Right lobe of liver (tissue), 6 donors: ENCODE measurements around the gene ARAP3. TPM values are rescaled to one million over a fixed set of nuclear protein-coding genes. Genes with fewer than 3 reads are reported as not detected.

Experiments used
- ATAC-seq, 4 donors: fragments of 200-7000 bp; cut with Tn5 transposase; one replicate each; pipeline ENCODE4 v1.9.1; 2020; ENCODE audit warnings: mild to moderate bottlenecking in 4 of 4, moderate library complexity in 4 of 4
- DNase-seq, 3 donors: peaks; one replicate each; pipeline ENCODE4 v3.0.0-alpha.2; 2020
- H3K27ac ChIP-seq, 3 donors: fragments of 200-600 bp; one replicate each; pipeline ENCODE4 v1.8.0; 2022
- H3K27me3 ChIP-seq, 2 donors: fragments of 200-600 bp; one replicate each; pipeline ENCODE4 v1.8.0; 2022
- H3K36me3 ChIP-seq, 4 donors: fragments of 200-600 bp; sonication (generic) in 1 of 4; one replicate each; pipeline versions ENCODE4 v1.5.1 to v1.8.0; 2017 to 2022; ENCODE audit warnings: control low read depth in 1 of 4
- H3K4me1 ChIP-seq, 4 donors: fragments of 200-600 bp; sonication (generic) in 1 of 4; one replicate each; pipeline versions ENCODE4 v1.5.1 to v1.8.0; 2017 to 2022; ENCODE audit warnings: control low read depth in 1 of 4
- H3K4me3 ChIP-seq, 3 donors: fragments of 200-600 bp; one replicate each; pipeline ENCODE4 v1.8.0; 2022
- H3K9me3 ChIP-seq, 4 donors: fragments of 200-600 bp; sonication (generic) in 1 of 4; one replicate each; pipeline versions ENCODE4 v1.5.1 to v1.8.0; 2017 to 2022; ENCODE audit warnings: control low read depth in 1 of 4
- POLR2A ChIP-seq: fragments of 450-650 bp; IDR thresholded peaks from one replicate; pipeline ENCODE4 v1.6.1; 2017; ENCODE audit warnings: antibody characterized with exemption, mild to moderate bottlenecking
- WGBS: methylation state at CpG from one replicate; pipeline ENCODE4 v1.1.6; 2018; ENCODE audit warnings: low coverage, low lambda C conversion rate; ENCODE audit not compliant: insufficient coverage; ENCODE audit errors: missing lambda C conversion rate; 5-methylcytosine and 5-hydroxymethylcytosine counted together
- intact Hi-C, 2 donors: fragments of 100-400 bp; cut with DNase I; formaldehyde crosslinking; loops; one replicate each; pipeline versions ENCODE4 v1.11.2 to v1.14.1; 2022
- total RNA-seq, 6 experiments: library from RNA; depleted of rRNA in 2 of 6; stranded (reverse); fragments of >200 nt in 2 of 6; fragmentation: NEBNext Ultra II Directional in 3 of 6; extraction: Animal tissue kit (Norgen Biotek cat#: 25700) in 3 of 6; gene quantifications; one replicate each; pipeline versions ENCODE4 v1.1.0 to v1.2.4, GENCODE V29; 2016 to 2023
- TF ChIP-seq, protein P1 (sequence below), 4 donors: fragments of 200-600 bp in 3 of 4; fragments of 450-650 bp in 1 of 4; IDR thresholded peaks; one replicate each; pipeline versions ENCODE4 v1.5.1 to v1.8.0; 2016 to 2022; ENCODE audit warnings: antibody characterized with exemption in 4 of 4, mild to moderate bottlenecking in 2 of 4
- donor health status: DM: no; HTN: yes; CAD: no.
- donor health status: DM: no; HTN: no; CAD: no.
- donor health status: DM: no; HTN: no; CAD: no.
- donor health status: DM: no; HTN: yes; CAD: no.
- donor health status: DM: no; HTN: yes; CAD: no.

ARAP3 gene
- total RNA-seq, 6 experiments from 2014 or later, result 1.4 to 6.0 (median 3.7) TPM

DNA sequence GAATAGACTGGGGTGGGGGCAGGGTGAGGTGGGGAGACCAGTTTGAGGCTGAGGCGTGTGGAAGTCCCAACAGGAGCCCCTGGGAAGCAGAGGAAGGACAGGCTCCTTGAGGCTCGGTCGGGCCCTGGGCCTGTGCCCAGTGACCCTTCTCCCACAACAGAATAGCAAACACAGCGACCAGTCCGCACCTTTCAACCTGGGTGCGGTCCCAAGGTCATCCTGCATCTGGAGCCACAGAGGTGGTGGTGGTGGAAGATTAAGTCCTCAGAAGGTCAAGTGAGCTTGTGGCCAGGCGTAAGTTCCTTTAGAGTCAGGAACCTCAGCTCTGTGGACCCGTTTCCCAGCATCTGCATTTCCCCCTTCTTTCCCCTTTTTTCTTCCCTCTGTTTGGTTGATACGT, 26.0 kb upstream of the ARAP3 start:
- DNase-seq (no peak), ATAC-seq (peak in 2 of 4 donors; percentile 41 to 50)
- TF ChIP-seq POLR2A, result no peak
- TF ChIP-seq, protein P1, sequence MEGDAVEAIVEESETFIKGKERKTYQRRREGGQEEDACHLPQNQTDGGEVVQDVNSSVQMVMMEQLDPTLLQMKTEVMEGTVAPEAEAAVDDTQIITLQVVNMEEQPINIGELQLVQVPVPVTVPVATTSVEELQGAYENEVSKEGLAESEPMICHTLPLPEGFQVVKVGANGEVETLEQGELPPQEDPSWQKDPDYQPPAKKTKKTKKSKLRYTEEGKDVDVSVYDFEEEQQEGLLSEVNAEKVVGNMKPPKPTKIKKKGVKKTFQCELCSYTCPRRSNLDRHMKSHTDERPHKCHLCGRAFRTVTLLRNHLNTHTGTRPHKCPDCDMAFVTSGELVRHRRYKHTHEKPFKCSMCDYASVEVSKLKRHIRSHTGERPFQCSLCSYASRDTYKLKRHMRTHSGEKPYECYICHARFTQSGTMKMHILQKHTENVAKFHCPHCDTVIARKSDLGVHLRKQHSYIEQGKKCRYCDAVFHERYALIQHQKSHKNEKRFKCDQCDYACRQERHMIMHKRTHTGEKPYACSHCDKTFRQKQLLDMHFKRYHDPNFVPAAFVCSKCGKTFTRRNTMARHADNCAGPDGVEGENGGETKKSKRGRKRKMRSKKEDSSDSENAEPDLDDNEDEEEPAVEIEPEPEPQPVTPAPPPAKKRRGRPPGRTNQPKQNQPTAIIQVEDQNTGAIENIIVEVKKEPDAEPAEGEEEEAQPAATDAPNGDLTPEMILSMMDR (IDR thresholded peaks at IDR 0.05), result no peak
- WGBS, result 60% methylated on average over 5 of the region's 9 CpGs
- no peaks in the 10 kb centered on the region for H3K36me3 ChIP-seq
- H3K4me1 ChIP-seq, result no peaks in the 10 kb centered on the region
- no peak overlapping the region for H3K4me3 ChIP-seq
- H3K9me3 ChIP-seq, result no peaks in the 10 kb centered on the region
- intact Hi-C loops, result loop anchor here in 1 of 2 donors (10.0 kb wide), 1 partner anchor 107 kb away; no protein-coding TSS in a partner anchor
- H3K27me3 ChIP-seq, result no peaks in the 10 kb centered on the region
- H3K27ac ChIP-seq, result no peak overlapping the region

DNA sequence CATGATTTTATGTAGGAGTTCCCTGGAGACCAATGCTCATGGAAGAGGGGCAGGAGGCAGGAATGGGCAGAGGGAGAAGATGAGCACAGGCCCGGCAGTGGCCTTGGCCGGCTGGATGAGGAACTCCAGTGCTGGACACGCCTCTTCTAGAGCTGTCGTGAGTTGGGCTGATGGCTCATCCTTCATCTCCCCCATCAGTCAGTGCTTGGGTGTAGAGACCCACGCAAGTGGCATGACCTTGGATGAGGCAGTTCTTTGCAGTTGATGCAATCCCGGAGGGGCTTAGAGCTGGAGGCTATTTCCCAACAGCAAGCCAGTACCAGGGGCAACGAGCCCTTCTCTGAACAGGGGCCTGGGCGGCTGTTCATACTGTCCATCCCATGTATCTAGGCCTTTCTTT, 25.5 kb upstream of the ARAP3 start:
- Histone ChIP-seq H3K9me3 (no peaks in the 10 kb centered on the region), H3K27ac (no peak overlapping the region), H3K36me3 (no peaks in the 10 kb centered on the region), H3K27me3 (no peaks in the 10 kb centered on the region), H3K4me3 (no peak overlapping the region), H3K4me1 (peaks cover 0 to 2% (median 0%) of the 10 kb centered on the region in 4 donors)
- ATAC-seq, result no peak
- no peak for TF ChIP-seq POLR2A
- TF ChIP-seq, protein P1 (IDR thresholded peaks at IDR 0.05), result no peak
- intact Hi-C loops, result loop anchor here in 1 of 2 donors (10.0 kb wide), 1 partner anchor 107 kb away; no protein-coding TSS in a partner anchor
- DNase-seq, result no peak
- 100% methylated on average over 1 of the region's 8 CpGs for WGBS

DNA sequence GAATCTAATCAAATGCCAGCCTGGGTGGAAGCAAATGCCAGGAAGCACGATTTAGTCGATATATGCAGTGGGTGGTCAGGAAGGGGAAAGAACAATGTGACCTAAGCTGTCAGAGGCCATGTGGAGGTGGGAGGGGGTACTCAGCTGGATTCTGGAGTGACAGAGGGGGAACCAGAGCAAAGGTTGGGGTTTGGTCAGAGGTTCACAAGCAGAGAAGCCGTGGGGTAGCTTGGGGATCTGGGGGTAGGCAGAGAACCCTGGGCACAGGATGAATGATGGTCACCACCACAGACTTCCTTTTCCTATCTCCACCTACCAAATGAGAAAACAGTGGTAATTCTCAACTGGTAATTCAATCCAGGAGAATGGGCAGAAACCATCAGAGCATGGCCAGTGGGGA, 24.1 kb upstream of the ARAP3 start:
- TF ChIP-seq, protein P1 (IDR thresholded peaks at IDR 0.05), result no peak
- no peak for TF ChIP-seq POLR2A
- Histone ChIP-seq H3K9me3 (no peaks in the 10 kb centered on the region), H3K27me3 (no peaks in the 10 kb centered on the region), H3K4me1 (peaks cover 0 to 8% (median 0%) of the 10 kb centered on the region in 4 donors), H3K4me3 (no peak overlapping the region), H3K36me3 (no peaks in the 10 kb centered on the region), H3K27ac (no peak overlapping the region)
- 41% methylated on average over 3 of the region's 3 CpGs for WGBS
- intact Hi-C loops, result loop anchor here in 1 of 2 donors (10.0 kb wide), 1 partner anchor 109 kb away; no protein-coding TSS in a partner anchor
- DNase-seq (no peak), ATAC-seq (no peak)

DNA sequence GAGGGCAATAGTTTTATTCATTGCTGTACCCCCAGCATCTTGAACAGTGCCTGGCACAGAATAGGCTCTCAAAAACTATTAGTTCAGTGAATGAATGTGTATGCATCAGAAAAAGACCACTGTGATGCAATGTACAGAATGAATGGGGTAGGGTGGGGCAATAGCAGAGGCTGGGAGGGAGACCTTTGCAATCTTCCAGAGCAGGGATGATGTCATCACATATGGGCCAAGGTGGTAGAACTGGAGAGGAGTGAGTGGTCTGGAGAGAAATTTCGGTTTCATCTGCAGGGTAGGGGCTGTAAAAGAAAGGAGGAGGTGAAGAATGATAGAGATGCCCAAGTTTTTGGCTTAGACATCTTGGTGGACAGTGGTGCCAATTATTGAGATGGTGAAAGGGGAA, 23.4 kb upstream of the ARAP3 start:
- Histone ChIP-seq H3K36me3 (no peaks in the 10 kb centered on the region), H3K4me1 (peaks cover 0 to 8% (median 0%) of the 10 kb centered on the region in 4 donors), H3K9me3 (no peaks in the 10 kb centered on the region), H3K4me3 (no peak overlapping the region), H3K27ac (no peak overlapping the region), H3K27me3 (no peaks in the 10 kb centered on the region)
- 67% methylated on average over 1 of the region's 1 CpG for WGBS
- TF ChIP-seq, protein P1 (IDR thresholded peaks at IDR 0.05), result no peak
- ATAC-seq, result no peak
- no peak for DNase-seq
- intact Hi-C loops, result loop anchor here in 1 of 2 donors (10.0 kb wide), 1 partner anchor 109 kb away; no protein-coding TSS in a partner anchor
